Astrocyte of the hippocampus (primary cell): ENCODE data around the gene TMEM184B.

Experiments
- DNase-seq: peaks from one replicate; pipeline ENCODE4 v3.0.0; 2011; ENCODE audit warnings: low read depth, low spot score

TMEM184B gene

GRCh38 chr22:38276166-38276565 is 3.4 kb upstream of the TMEM184B start:
- DNase-seq: no peak

- DNase-seq: no peak
Measured at GRCh38 chr22:38273135-38273826, 471 bp upstream of the TMEM184B start.

- peak; percentile 44 for DNase-seq
Measured at GRCh38 chr22:38271927-38272372, 860 bp downstream of the TMEM184B start.

- no peak for DNase-seq
Measured at GRCh38 chr22:38271101-38271500, 1.7 kb downstream of the TMEM184B start.

GRCh38 chr22:38270091-38270992 is 2.5 kb downstream of the TMEM184B start:
- peak; percentile 46 for DNase-seq

GRCh38 chr22:38269466-38269865 is 3.3 kb downstream of the TMEM184B start:
- DNase-seq: no peak

- DNase-seq: no peak
Measured at GRCh38 chr22:38267086-38267485, 5.7 kb downstream of the TMEM184B start.

GRCh38 chr22:38266120-38266519 is 6.7 kb downstream of the TMEM184B start:
- no peak for DNase-seq

- DNase-seq: no peak
Measured at GRCh38 chr22:38264322-38264843, 8.4 kb downstream of the TMEM184B start.

GRCh38 chr22:38262051-38262795 is 10.6 kb downstream of the TMEM184B start:
- no peak for DNase-seq

GRCh38 chr22:38260761-38261681 is 11.8 kb downstream of the TMEM184B start:
- DNase-seq: peak; percentile 68

- DNase-seq: no peak
Measured at GRCh38 chr22:38259370-38259769, 13.4 kb downstream of the TMEM184B start.

- no peak for DNase-seq
Measured at GRCh38 chr22:38258895-38259294, 13.9 kb downstream of the TMEM184B start.

GRCh38 chr22:38257650-38258250 is 15.1 kb downstream of the TMEM184B start:
- no peak for DNase-seq

- peak; percentile 62 for DNase-seq
Measured at GRCh38 chr22:38257181-38257580, 15.6 kb downstream of the TMEM184B start.

GRCh38 chr22:38255697-38256096 is 17.1 kb downstream of the TMEM184B start:
- no peak for DNase-seq

GRCh38 chr22:38251341-38251692 is 21.5 kb downstream of the TMEM184B start:
- DNase-seq: no peak

- DNase-seq: no peak
Measured at GRCh38 chr22:38250643-38251340, 22.0 kb downstream of the TMEM184B start.

GRCh38 chr22:38249803-38250642 is 22.8 kb downstream of the TMEM184B start:
- no peak for DNase-seq
